Endothelial cell of umbilical vein (primary cell): ENCODE results near the gene ULBP1. TPM values are rescaled to one million over a fixed set of nuclear protein-coding genes. Genes with fewer than 3 reads are reported as not detected.

Source experiments
- BruUV-seq: library from RNA; stranded (reverse); fragments of 400-500 nt; replicated peaks from 2 replicates; lab custom pipeline; 2021; lab: Mats Ljungman, UMichigan
- CTCF ChIA-PET: fragments of 300-600, 350-600 bp; sonication (Branson Sonifier 250); formaldehyde crosslinking; loops from one replicate; lab custom pipeline; 2021; ENCODE audit warnings: antibody characterized with exemption, inconsistent platforms; lab: Charles Lee
- POLR2A ChIA-PET: fragments of 300-600, 350-600 bp; sonication (Branson Sonifier 250); formaldehyde crosslinking; loops from one replicate; lab custom pipeline; 2021; ENCODE audit warnings: antibody characterized with exemption, inconsistent platforms; lab: Charles Lee
- DNase-seq: peaks from one replicate; pipeline ENCODE4 v3.0.0-alpha.2; 2011; ENCODE audit warnings: low read depth, low spot score
- FAIRE-seq: peaks from 2 replicates; lab custom pipeline; 2011; peaks lifted over from hg19 to GRCh38; lab: Jason Lieb, UNC
- H2AFZ ChIP-seq: 2 replicates; pipeline ENCODE4 v1.6.0; 2012; ENCODE audit warnings: low read depth, low read length, control low read depth, inconsistent platforms
- H3K27ac ChIP-seq: 2 replicates; pipeline ENCODE4 v1.5.1; 2011; ENCODE audit warnings: low read depth, mild to moderate bottlenecking, control low read depth, low read length, moderate library complexity; ENCODE audit not compliant: insufficient read depth
- H3K27me3 ChIP-seq, 2 experiments: 2 replicates each; pipeline versions ENCODE4 v1.6.0 to v1.6.1; 2011; ENCODE audit warnings: low read length in 2 of 2, mixed read lengths in 1 of 2; ENCODE audit not compliant: control insufficient read depth in 2 of 2, insufficient read depth in 2 of 2
- H3K36me3 ChIP-seq, 2 experiments: 2 replicates in 1 of 2; 3 replicates in 1 of 2; pipeline ENCODE4 v1.5.1; 2011; ENCODE audit warnings: low read length in 2 of 2, mild to moderate bottlenecking in 1 of 2, moderate library complexity in 1 of 2; ENCODE audit not compliant: control insufficient read depth in 2 of 2, insufficient read depth in 2 of 2; ENCODE audit errors: extremely low read depth in 1 of 2
- H3K4me1 ChIP-seq: 3 replicates; pipeline ENCODE4 v1.5.1; 2011; ENCODE audit warnings: mild to moderate bottlenecking, low read length; ENCODE audit not compliant: control insufficient read depth, insufficient read depth; ENCODE audit errors: extremely low read depth
- H3K4me2 ChIP-seq: 2 replicates; pipeline ENCODE4 v1.6.1; 2011; ENCODE audit warnings: low read length, control low read depth, mixed read lengths; ENCODE audit not compliant: insufficient read depth
- H3K4me3 ChIP-seq, 3 experiments: fragments of 200-600 bp in 1 of 3; sonication (generic), shearing (Covaris generic) in 1 of 3; replicated peaks in 1 of 3; 2 replicates each; pipeline ENCODE4 v1.5.1; 2011 to 2016; ENCODE audit warnings: control low read depth in 3 of 3, low read length in 3 of 3, mild to moderate bottlenecking in 2 of 3, inconsistent platforms in 1 of 3, low read depth in 1 of 3, moderate library complexity in 1 of 3; ENCODE audit not compliant: insufficient read depth in 1 of 3
- H3K79me2 ChIP-seq: 2 replicates; pipeline ENCODE4 v1.6.0; 2012; ENCODE audit warnings: low read length, inconsistent platforms; ENCODE audit not compliant: control insufficient read depth, insufficient read depth
- H3K9ac ChIP-seq: replicated peaks from 2 replicates; pipeline ENCODE3; 2011; ENCODE audit warnings: low read length, control low read depth; ENCODE audit not compliant: insufficient read depth; ENCODE audit errors: extremely low read depth
- H3K9me1 ChIP-seq: replicated peaks from 3 replicates; pipeline ENCODE4 v1.6.0; 2011; ENCODE audit warnings: mild to moderate bottlenecking, low read length; ENCODE audit not compliant: control insufficient read depth, insufficient read depth; ENCODE audit errors: extremely low read depth
- H3K9me3 ChIP-seq: replicated peaks from 2 replicates; pipeline ENCODE4 v1.5.1; 2012; ENCODE audit warnings: low read length, inconsistent platforms; ENCODE audit not compliant: control insufficient read depth, insufficient read depth
- H4K20me1 ChIP-seq: replicated peaks from 2 replicates; pipeline ENCODE3; 2011; ENCODE audit warnings: mild to moderate bottlenecking, low read length; ENCODE audit not compliant: control insufficient read depth, insufficient read depth; ENCODE audit errors: extremely low read depth
- EZH2 ChIP-seq: IDR thresholded peaks from 2 replicates; pipeline ENCODE4 v1.6.1; 2012; ENCODE audit warnings: borderline replicate concordance, low read depth, mild to moderate bottlenecking, moderate library complexity, low read length, inconsistent platforms; ENCODE audit not compliant: severe bottlenecking
- FOS ChIP-seq: IDR thresholded peaks from 2 replicates; pipeline ENCODE4 v1.6.1; 2011; ENCODE audit warnings: mild to moderate bottlenecking, low read length, moderate library complexity, borderline replicate concordance; ENCODE audit not compliant: insufficient read depth
- GATA2 ChIP-seq: IDR thresholded peaks from 2 replicates; pipeline ENCODE4 v1.7.0; 2011; ENCODE audit warnings: low read depth, mild to moderate bottlenecking, moderate library complexity, mixed read lengths, low read length; ENCODE audit not compliant: insufficient read length, insufficient read depth
- JUN ChIP-seq: IDR thresholded peaks from 2 replicates; pipeline ENCODE4 v1.6.1; 2011; ENCODE audit warnings: borderline replicate concordance, low read depth; ENCODE audit not compliant: insufficient read length, insufficient read depth
- MAX ChIP-seq: IDR thresholded peaks from 2 replicates; pipeline ENCODE4 v1.6.1; 2011; ENCODE audit not compliant: insufficient read depth, insufficient read length
- MYC ChIP-seq: IDR thresholded peaks from one replicate; pipeline ENCODE4 v1.6.1; 2011; ENCODE audit warnings: mild to moderate bottlenecking, low read depth, low read length
- POLR2A ChIP-seq: IDR thresholded peaks from 2 replicates; pipeline ENCODE4 v1.6.1; 2012; ENCODE audit warnings: low read depth, mild to moderate bottlenecking, control low read depth, low read length
- POLR2AphosphoS5 ChIP-seq: IDR thresholded peaks from 2 replicates; pipeline ENCODE4 v1.6.1; 2012; ENCODE audit warnings: low read depth, mild to moderate bottlenecking, control low read depth, low read length, moderate library complexity; ENCODE audit not compliant: insufficient read depth
- dilution Hi-C: fragments of 300-500 bp; cut with MboI; formaldehyde crosslinking; loops from one replicate; pipeline ENCODE4 v1.15.0; 2019; ENCODE audit warnings: low sequenced_read_pairs; ENCODE audit not compliant: extremely low pct_ligation_motif_present
- intact Hi-C: fragments of 100-400 bp; cut with micrococcal nuclease; formaldehyde crosslinking; loops from one replicate; pipeline ENCODE4 v1.10.0; 2022
- polyA plus RNA-seq, 4 experiments: library from polyadenylated mRNA; depleted of rRNA in 3 of 4; stranded (reverse) in 3 of 4; unstranded in 1 of 4; fragments of >200 nt; gene quantifications; 2 replicates each; pipeline versions ENCODE4 v1.2.1 to v1.2.3, GENCODE V29; 2011 to 2012; ENCODE audit warnings: missing spikeins in 1 of 4
- total RNA-seq: library from RNA; stranded (reverse); gene quantifications from 2 replicates; pipeline ENCODE4 v1.2.3, GENCODE V29; 2021
- TF ChIP-seq, protein P1 (sequence below), 2 donors: IDR thresholded peaks; 1 replicate in 1 of 2; 2 replicates in 1 of 2; pipeline ENCODE4 v1.5.1; 2011; ENCODE audit warnings: low read length in 2 of 2, mild to moderate bottlenecking in 2 of 2, moderate library complexity in 2 of 2, control low read depth in 1 of 2, inconsistent platforms in 1 of 2, low read depth in 1 of 2; ENCODE audit not compliant: insufficient read depth in 1 of 2; ENCODE audit errors: extremely low read depth in 1 of 2

Gene ULBP1
- total and polyA plus RNA-seq, 2 donors (not counting 3 experiments of a cell fraction or from before 2014, with no cell fraction given), result 0.33 to 1.4 TPM

- peaks cover 14 to 15% of the 10 kb centered on the region in 2 experiments for H3K27me3 ChIP-seq
These were observed 47.5 kb upstream of the ULBP1 start for GRCh38 chr6:149915970-149916865.

DNA sequence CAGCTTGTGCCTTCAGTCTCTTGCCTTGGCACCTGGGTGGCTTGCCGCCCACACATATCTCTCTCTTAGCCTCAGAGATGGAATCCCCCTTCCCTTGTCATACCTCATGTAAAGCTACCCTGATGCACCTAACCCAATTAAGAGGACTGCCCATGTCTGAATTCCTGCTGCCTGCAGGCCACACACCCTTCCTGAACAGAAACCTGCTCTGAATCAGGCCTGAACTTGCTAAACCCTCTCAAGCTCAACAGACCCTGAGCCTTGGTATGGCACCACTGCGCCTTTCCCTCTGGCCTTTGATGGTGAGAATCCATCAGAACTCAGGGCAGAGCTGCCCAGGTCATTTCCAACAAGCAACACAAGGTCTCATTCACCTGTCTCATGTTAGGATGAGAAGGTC lies 46.1 kb upstream of the ULBP1 start:
- Histone ChIP-seq H3K4me1 (no peaks in the 10 kb centered on the region), H4K20me1 (no peaks in the 10 kb centered on the region), H3K79me2 (no peaks in the 10 kb centered on the region), H3K4me3 (no peak overlapping the region), H3K9me1 (no peaks in the 10 kb centered on the region), H3K9me3 (no peaks in the 10 kb centered on the region), H3K27ac (no peak overlapping the region), H3K9ac (no peak overlapping the region), H3K4me2 (no peak overlapping the region), H2AFZ (no peak overlapping the region), H3K36me3 (no peaks in the 10 kb centered on the region), H3K27me3 (peaks cover 15% of the 10 kb centered on the region in 2 experiments)
- TF ChIP-seq POLR2A (no peak), JUN (no peak), GATA2 (no peak), MYC (no peak), POLR2AphosphoS5 (no peak), FOS (no peak), EZH2 (no peak)
- TF ChIP-seq, protein P1, sequence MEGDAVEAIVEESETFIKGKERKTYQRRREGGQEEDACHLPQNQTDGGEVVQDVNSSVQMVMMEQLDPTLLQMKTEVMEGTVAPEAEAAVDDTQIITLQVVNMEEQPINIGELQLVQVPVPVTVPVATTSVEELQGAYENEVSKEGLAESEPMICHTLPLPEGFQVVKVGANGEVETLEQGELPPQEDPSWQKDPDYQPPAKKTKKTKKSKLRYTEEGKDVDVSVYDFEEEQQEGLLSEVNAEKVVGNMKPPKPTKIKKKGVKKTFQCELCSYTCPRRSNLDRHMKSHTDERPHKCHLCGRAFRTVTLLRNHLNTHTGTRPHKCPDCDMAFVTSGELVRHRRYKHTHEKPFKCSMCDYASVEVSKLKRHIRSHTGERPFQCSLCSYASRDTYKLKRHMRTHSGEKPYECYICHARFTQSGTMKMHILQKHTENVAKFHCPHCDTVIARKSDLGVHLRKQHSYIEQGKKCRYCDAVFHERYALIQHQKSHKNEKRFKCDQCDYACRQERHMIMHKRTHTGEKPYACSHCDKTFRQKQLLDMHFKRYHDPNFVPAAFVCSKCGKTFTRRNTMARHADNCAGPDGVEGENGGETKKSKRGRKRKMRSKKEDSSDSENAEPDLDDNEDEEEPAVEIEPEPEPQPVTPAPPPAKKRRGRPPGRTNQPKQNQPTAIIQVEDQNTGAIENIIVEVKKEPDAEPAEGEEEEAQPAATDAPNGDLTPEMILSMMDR (IDR thresholded peaks at IDR 0.05; ENCODE audit: extremely low read depth in 1 of 2, insufficient read depth in 1 of 2, low read depth in 1 of 2, low read length in 2 of 2), result no peak
- DNase-seq (no peak), FAIRE-seq (no peak)
- POLR2A ChIA-PET, result no interaction called here
- no TSS peak for BruUV-seq
- CTCF ChIA-PET, result interaction anchor here (0.7 to 1.2 kb wide), 2 partner anchors 32 to 79 kb away, joined by 3 to 4 read pairs; no protein-coding TSS in a partner anchor
- dilution Hi-C loops, result no loop called here
- intact Hi-C loops, result no loop called here

More at GRCh38 chr6:149915970-149916865, 47.5 kb upstream of the ULBP1 start:
- intact Hi-C loops, result no loop called here
- Histone ChIP-seq H3K4me1 (no peaks in the 10 kb centered on the region), H2AFZ (no peak overlapping the region), H3K79me2 (no peaks in the 10 kb centered on the region), H3K4me2 (no peak overlapping the region), H3K36me3 (no peaks in the 10 kb centered on the region), H3K9me1 (no peaks in the 10 kb centered on the region), H3K4me3 (no peak overlapping the region), H4K20me1 (no peaks in the 10 kb centered on the region), H3K27ac (no peak overlapping the region), H3K9me3 (no peaks in the 10 kb centered on the region), H3K9ac (no peak overlapping the region)
- TF ChIP-seq POLR2AphosphoS5 (no peak), FOS (no peak), MAX (no peak)
- POLR2A ChIA-PET, result no interaction called here
- DNase-seq (no peak), FAIRE-seq (no peak)
- dilution Hi-C loops, result no loop called here
- CTCF ChIA-PET, result interaction anchor here (1.1 to 2.1 kb wide), 4 partner anchors 10 to 899 kb away, joined by 3 to 7 read pairs (median 4); no protein-coding TSS in a partner anchor
- no TSS peak for BruUV-seq
